GM21619 (cell line): Measurements from ENCODE around the gene UBA7.

ENCODE experiments used
- ATAC-seq: cut with Tn5 transposase; IDR thresholded peaks from one replicate; pipeline ENCODE4 v1.9.1; 2021; ENCODE audit not compliant: unreplicated experiment

Gene UBA7

GRCh38 chr3:49805367-49805782, 8.4 kb downstream of the UBA7 start:
- peak; percentile 29 for ATAC-seq

DNA sequence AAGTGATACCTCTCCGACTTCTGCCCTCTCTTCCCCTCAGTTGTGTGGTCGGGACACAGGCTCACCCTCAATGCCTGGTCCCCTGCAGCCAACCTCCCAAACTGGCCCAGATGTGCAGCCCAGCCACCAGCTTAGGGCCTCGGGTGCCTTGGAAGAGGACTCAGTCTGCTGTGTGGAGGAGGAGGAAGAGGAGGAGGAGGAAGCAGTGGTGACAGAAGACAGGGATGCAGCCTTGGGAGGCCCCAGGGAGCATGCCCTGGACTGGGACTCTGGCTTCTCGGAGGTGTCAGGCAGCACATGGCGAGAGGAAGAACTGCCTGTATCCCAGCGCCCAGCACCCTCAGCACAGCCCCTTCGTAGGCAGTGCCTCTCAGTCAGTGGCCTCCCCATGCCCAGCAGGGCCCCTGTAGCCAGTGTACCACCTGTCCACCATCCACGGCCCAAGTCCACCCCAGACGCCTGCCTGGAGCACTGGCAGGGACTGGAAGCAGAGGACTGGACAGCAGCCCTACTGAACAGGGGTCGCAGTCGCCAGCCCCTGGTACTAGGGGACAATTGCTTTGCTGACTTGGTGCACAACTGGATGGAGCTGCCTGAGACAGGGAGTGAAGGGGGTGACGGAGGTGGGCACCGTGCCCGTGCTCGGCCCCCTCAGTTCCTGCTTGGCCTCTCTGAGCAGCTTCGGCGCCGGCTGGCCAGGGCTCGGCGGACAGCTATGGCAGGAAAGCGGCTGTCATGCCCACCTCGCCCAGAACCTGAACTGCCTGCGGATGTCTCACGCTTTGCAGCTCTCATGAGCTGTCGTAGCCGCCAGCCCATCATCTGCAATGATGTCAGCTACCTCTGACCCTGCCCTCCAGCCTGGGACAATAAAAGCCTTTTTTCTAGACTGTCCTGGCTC, 9.4 kb downstream of the UBA7 start:
- no peak for ATAC-seq

- no peak for ATAC-seq
These were observed 10.2 kb downstream of the UBA7 start for GRCh38 chr3:49803465-49804140.

GRCh38 chr3:49802719-49803464, 10.9 kb downstream of the UBA7 start, which contains the start of gene INKA1:
Gene INKA1 (plus strand): TSS chr3:49803261. CDS start chr3:49803393, 132 bp downstream.
- ATAC-seq: peak; percentile 44

DNA sequence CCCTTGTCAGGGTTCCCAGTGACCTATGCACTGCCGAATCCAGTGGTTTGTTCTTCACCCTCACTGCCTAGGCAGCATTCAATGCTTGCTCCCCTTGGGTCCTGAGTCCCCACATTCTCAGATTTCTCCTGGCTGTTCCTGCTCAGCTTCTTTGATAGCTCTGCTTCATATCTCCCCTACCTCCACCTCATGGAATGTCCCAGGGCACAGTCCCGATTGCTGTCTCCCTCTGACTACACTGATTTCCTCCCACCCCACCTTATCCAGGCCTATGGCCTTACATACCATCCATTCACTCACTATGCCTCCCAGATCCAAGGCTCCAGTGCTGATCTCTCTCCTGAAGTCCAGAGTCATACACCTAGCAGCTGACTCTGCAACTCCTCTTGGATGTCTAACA, 12.6 kb downstream of the UBA7 start:
- ATAC-seq: no peak

GRCh38 chr3:49799761-49800160, 14.0 kb downstream of the UBA7 start, which contains the start of gene CDHR4:
Gene CDHR4 (minus strand): TSS chr3:49799873. CDS start chr3:49799812, 61 bp downstream.
- no peak for ATAC-seq

DNA sequence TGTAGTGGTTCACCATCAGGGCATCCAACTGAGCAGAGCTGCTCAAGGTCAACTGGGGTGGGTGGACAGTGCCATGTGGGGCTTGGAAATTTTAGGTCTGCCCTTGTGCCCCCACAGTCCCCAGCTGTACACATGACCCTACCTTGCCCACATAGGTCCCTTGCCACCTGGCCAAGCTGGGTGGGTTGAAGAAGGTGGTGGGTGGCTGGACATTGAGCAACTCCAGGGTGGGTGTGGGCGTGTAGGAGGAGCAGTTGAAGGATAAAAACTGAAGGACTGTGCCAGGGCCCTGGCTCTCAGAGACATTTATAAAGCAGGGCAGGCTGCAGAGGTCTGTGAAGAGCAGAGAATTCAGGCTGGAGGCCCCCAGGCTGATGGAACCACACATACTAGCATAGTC, 14.6 kb downstream of the UBA7 start:
- ATAC-seq: no peak

GRCh38 chr3:49794926-49795905, 18.5 kb downstream of the UBA7 start:
- no peak for ATAC-seq

DNA sequence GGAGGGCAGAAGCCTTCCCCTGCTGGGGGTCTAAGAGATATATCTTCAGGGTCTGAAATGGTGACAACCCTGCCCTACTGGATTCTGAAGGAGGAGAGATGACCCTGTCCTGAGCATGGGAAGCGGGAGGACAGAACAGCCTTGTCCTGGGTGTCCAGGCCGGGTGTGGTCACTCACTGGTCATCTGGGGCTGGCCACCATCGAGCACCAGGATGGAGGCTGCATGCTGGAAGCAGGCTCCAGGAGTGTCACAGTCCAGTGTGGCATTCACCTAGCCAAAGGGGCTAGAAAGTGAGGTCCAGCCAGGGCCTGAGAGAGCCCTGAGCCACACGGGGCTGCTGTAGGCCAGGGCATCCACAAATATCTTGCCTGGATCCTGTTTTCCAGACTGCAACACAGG, 19.3 kb downstream of the UBA7 start:
- ATAC-seq: no peak

DNA sequence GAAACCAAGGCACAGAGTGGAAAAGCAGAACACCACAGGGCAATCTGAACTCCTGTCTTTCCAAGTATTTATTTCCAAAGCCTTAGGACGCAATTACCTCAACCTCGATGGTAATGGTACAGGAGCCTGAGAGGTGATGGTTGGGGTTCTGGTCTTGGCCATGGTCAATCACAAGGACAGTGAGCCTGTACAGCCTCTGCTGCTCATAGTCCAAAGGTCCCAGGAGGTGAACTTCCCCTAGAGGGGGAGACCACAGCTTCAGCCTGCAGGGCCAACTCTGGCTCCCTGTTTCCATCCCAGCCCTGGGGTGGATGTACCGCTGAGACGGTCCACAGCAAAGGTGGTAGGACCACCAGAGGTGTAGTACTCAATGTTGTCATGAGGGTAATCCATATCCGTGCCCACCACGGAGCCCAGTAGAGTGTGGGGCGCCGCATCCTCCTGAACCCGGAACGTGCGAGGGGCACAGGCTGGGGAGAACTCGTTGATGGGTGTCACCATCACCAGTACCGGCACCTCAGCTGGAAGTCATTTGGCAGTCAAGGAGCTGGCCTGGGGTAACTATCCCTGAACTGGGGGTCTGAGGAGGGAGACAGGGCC, 20.2 kb downstream of the UBA7 start:
- ATAC-seq: no peak

DNA sequence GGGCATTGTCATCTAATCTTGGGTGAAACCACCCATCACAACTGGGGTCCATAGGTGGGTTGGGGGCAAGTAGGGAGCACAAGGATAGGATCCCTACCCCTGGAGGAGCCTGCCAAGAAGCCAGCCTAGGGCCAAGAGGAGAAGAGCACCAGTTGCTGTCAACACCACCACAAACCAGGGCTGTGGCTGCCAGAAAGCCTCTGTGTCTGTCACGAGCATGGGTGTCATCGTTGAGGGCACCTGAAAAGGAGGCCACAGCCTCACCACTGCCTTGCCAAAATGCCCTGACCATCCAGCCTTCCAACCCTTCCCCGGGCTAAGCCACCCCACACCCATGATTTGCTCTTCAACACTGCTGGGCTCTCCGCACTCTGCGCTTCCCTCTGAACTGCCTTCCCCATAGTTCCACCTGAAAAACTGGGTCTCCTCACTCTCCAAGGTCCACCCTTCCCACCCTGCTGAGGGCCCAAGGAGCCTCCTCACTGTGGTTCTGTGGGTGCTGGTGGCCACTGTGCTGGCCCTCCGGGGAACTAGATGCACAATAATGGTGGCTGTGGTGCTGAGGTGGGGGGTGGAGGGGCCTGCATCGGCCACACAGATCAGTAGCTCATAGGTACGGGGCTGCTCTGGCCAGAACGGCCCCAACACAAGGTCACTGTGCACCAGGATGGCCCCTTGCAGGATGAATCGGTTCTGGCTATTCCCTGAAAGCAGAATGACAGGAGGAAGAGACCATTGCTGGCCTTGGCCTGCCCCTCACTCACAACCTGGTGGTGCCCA, 21.2 kb downstream of the UBA7 start:
- ATAC-seq: no peak

- ATAC-seq: no peak
These were observed 22.2 kb downstream of the UBA7 start for GRCh38 chr3:49791571-49791970.

- no peak for ATAC-seq
These were observed 22.9 kb downstream of the UBA7 start for GRCh38 chr3:49790626-49791411.

DNA sequence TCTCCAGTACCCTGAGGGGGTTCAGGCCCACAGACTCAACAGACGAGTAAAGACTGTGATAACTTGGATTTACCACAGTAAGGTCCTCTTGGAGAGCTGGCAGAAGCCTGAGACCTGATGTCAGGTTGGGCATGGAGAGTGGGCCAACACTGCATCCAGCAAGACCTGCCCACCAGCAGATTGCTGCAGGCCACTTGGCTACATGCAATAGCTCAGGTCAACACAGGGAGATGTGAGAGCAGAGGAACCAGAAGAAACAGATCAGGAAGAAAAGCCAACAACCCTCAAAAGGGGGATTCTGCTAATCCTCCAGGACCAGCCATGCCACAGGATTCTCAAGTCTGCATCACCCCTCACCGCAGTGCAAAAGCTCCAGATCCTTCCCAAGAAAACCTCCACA, 25.7 kb downstream of the UBA7 start:
- no peak for ATAC-seq

GRCh38 chr3:49787536-49787935, 26.2 kb downstream of the UBA7 start:
- ATAC-seq: no peak

DNA sequence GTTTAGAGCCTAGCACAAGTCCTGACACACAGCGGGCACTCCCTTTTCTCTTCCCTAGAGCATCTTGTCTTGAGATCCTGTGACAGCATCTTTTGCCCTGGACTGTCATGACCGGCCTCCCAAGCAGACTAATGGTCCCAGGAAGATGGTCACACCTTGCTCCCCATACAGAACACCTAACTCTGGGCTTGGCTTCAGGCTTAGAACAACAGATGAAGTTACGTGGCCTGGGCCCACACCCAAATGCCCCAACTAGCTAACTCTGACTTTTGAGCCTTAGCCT, 26.6 kb downstream of the UBA7 start:
- ATAC-seq: no peak

DNA sequence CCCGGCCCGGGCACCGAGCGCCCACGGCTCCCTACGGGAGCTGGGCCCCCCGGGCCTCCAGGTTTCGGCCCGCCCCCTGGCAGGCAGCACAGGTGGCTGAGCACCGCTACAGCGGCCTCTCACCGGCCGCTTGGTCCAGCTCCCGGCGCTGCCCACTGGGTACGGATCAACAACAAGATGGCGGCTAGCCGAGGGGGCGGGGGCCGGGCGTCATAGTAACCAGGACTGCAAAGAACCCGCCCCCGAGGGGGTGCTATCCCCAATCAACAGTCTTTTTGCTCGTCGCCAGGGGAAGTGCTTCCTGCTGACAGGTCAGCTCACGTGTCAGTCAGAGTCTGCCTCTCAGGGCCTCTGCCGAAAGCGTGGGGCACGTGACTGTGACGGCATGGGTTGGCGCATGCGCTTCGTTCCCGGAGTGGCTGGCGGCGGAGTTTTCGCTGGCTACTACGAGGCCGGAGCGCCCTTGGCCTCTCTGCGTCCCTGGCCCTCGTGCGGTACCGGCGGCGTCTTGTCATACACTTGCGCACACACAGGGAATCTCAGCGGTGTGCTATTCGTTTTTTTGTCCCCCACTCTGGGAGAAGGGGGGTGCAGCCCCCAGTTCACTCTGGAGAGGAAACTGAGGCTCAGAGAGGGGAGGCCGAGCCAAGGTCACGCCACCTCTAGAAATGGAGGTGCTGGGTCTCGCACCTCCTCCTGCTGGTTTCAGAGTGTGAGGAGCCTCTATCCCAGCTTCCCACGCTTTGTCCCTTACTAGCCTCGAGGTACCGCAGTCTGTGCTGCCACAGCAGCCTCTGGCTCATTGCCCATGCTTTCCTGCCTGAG, 27.2 kb downstream of the UBA7 start, which contains the start of gene IP6K1:
Gene IP6K1, minus strand, starts transcription at position 186 of the 825 bp plus-strand sequence. CDS start 38,502 bp downstream, outside the sequence.
- peak; percentile 98 for ATAC-seq
